ENCODE results near the gene IGF2.
"Not testable (repeated sequence)": the region's sequence is repeated elsewhere in the genome, so short reads cannot be mapped to it uniquely, and the experiment has no call there.

Gene IGF2

GRCh38 chr11:2136209-2136951 lies 2.8 kb downstream of the IGF2 start:
- no peak for DNase-seq

- no peak for DNase-seq
These were observed 3.5 kb downstream of the IGF2 start for GRCh38 chr11:2135648-2136201.

- DNase-seq = no peak
These were observed 4.1 kb downstream of the IGF2 start for GRCh38 chr11:2135018-2135569.

- DNase-seq = no peak
These were observed 4.9 kb downstream of the IGF2 start for GRCh38 chr11:2134022-2135010.

GRCh38 chr11:2133241-2134021 lies 5.8 kb downstream of the IGF2 start:
- DNase-seq = no peak

GRCh38 chr11:2132874-2133240 lies 6.3 kb downstream of the IGF2 start:
- no peak for DNase-seq

- no peak for DNase-seq
These were observed 6.9 kb downstream of the IGF2 start for GRCh38 chr11:2132246-2132645.

- no peak for DNase-seq
These were observed 7.6 kb downstream of the IGF2 start for GRCh38 chr11:2131371-2132236.

- no peak for DNase-seq
These were observed 8.3 kb downstream of the IGF2 start for GRCh38 chr11:2130881-2131352.

- no peak for DNase-seq
These were observed 9.4 kb downstream of the IGF2 start for GRCh38 chr11:2129699-2130366.

- no peak for DNase-seq
These were observed 9.9 kb downstream of the IGF2 start for GRCh38 chr11:2129308-2129698.

GRCh38 chr11:2128511-2129307 lies 10.5 kb downstream of the IGF2 start:
- no peak for DNase-seq

GRCh38 chr11:2128130-2128510 lies 11.1 kb downstream of the IGF2 start:
- no peak for DNase-seq

GRCh38 chr11:2127482-2128129 lies 11.6 kb downstream of the IGF2 start:
- DNase-seq = no peak

GRCh38 chr11:2126520-2127085 lies 12.6 kb downstream of the IGF2 start:
- DNase-seq = no peak

- not testable (repeated sequence) for DNase-seq
These were observed 14.3 kb downstream of the IGF2 start for GRCh38 chr11:2124736-2125484.

- DNase-seq = no peak
These were observed 15.6 kb downstream of the IGF2 start for GRCh38 chr11:2123628-2123960.

- DNase-seq = no peak
These were observed 16.1 kb downstream of the IGF2 start for GRCh38 chr11:2122907-2123627.

All from DMS 273 treated with DMSO at 0.1 percent for 48 hours (cell line).